GM18526 (cell line): ENCODE results near the gene SCAF11.

Experiments used
- POLR2A ChIP-seq: IDR thresholded peaks from 3 replicates; pipeline ENCODE4 v1.6.1; 2011; ENCODE audit not compliant: insufficient read length; ENCODE audit errors: extremely low read depth

The SCAF11 gene

DNA sequence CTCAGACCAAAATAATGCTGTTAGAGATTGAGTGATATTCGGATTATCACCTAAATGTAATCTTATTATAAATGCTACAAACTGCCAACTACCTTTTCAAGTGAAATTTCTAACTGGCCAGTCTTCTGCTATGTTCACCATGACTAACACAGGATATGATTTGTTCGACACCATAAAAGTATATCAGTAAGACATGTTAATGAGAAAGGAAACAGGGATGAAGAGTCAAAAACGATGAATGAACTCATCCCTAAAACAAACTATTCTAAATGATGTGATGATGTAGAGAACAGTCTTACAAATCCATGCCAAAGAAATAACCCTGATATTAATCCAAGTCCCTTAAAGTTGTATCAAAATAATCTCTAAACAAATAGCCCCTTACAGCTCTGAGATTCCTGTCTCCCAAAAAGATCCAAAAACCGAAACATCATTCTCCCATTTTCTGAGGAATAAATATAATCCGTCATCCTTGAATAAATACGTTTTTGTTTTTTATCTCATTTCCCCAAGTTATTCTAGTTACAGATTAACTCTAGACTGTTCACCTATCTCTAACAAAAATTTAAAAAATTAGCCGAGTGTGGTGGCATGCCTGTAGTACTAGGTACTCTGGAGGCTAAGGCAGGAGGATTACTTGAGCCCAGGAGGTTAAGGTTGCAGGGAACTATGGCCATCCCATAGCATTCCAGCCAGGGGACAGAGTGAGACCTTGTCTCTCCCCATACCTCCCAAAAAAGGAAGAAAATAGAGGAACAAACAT, 9.1 kb downstream of the SCAF11 start:
- TF ChIP-seq POLR2A: no peak

DNA sequence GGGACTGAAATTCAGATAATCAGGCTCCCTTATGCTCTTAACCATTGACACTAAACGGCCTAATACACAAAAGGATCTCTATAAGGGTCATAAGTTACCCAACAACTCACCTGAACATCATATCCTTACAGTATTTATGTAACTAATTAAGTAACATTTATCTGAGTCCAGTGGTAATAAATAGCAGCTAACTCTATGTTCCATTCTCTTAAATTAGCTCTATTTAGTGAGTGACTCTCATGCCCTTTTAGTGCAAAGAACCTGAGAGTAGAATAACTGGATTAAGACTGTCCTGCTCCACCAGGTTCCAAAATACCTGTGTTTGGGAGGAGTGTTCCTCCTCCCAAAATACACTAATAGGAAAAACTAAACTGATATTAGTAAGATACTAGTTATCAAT, 9.8 kb downstream of the SCAF11 start:
- no peak for TF ChIP-seq POLR2A

GRCh38 chr12:45978108-45978507, 12.3 kb downstream of the SCAF11 start:
- TF ChIP-seq POLR2A: no peak

DNA sequence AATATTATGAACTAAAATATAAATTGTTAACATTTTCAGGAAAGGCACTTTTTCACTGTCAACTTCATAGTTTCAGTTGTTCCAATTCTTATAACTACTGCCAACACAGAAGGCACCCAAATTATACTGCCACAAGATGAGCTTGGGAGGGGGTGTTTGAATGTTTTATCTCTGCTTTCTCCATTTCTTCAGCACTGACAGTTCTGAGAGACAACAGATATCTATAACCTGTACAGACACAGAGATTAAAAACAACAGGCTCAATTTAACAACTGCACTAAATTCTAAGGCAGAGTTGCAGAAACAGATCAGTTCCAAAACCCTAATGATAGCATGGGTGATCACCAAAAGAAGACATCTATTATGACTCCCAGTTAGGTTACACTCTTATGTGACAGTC, 12.8 kb downstream of the SCAF11 start:
- no peak for TF ChIP-seq POLR2A

DNA sequence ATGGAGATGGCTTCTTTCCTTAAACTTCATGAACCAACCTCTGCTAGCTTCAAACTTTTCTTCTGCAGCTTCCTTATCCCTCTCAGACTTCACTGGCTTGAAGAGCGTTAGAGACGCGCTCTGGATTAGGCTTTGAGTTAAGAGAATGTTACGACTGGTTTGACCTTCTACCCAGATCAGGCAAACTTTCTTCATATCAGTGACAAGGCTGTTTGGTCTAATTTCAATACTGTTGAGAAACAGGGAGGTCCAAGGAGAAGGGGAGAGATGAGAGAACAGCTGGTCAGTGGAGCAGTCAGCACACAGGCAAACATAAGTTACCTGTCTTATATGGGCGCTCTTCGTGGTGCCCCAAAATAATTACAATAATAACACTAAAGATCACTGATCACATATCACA, 14.9 kb downstream of the SCAF11 start:
- TF ChIP-seq POLR2A: no peak

DNA sequence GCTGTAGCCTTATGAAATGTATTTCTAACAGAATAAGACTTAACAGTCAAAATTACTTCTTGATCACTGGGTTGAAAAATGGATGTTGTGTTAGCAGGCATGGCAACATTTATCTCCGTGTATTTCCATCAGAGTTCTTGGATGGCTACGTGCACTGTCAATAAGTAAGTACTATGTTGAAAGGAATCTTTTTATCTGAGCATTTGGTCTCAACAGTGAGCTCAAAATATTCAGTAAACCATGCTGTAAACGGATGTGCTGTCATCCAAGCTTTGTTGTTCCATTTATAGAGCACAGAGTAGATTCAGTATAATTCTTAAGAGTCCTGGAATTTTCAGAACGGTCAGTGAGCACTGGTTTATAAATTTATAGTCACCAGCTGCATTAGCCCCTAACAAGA, 15.5 kb downstream of the SCAF11 start:
- TF ChIP-seq POLR2A: no peak

DNA sequence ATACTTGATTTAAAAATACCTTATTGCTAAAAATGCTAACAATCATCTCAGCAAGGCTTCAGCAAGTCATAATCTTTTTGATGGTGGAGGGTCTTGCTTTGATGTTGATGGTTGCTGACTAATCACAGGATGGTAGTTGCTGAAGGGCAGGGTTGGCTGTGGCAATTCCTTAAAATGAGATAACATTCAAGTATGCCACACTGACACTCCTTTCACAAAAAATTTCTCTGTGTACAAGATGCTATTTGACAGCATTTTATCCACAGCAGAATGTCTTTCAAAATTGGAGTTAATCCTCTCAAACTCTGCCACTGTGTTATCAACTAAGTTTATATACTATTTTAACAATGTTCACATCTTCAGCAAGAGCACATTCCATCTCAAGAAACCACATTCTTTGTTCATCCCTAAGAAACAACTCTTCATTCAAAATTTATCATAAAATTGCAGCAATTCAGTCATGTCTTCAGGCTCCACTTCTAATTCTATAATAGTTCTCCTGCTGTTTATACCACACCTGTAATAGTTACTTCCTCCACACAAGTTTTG, 16.1 kb downstream of the SCAF11 start:
- TF ChIP-seq POLR2A: no peak

- TF ChIP-seq POLR2A: no peak
Observed at GRCh38 chr12:45973526-45973925, 16.8 kb downstream of the SCAF11 start.

DNA sequence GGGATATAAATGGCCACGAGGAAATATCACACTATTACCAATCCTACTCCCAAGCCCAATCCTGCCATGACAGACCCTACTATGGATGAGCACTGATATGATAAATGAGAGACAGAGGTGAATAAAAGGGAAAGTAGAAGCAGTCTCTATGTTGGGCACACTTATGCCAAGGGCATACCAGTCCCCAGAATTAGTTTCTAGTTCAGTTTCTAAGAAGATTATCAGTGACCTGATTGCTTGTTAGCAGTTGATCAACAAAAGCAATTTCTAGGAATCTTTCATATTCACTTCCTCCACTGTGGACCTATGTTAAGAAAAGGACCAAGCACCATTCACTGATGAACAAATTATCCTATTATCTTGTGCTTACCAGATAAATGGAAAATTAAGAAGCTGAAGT, 20.0 kb downstream of the SCAF11 start:
- no peak for TF ChIP-seq POLR2A

DNA sequence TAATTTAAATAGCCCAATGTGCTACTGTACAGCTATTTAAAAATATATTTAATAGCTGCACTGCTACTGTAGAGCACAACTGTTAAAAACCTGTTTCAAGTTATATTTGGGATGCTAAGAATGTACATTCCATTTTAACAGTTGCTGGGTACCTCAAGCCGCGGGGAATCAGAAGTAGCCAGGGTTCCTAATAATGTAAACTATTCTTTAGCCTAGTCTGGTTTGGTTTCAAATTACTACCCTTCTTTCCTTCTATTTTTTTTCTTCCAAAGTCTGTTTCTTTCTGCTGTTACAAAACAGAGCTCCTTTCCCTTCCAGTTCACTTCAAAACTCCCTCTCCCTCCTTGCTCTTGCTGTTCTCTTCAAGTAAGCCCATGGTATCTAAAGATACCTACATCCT, 21.3 kb downstream of the SCAF11 start:
- TF ChIP-seq POLR2A: no peak

DNA sequence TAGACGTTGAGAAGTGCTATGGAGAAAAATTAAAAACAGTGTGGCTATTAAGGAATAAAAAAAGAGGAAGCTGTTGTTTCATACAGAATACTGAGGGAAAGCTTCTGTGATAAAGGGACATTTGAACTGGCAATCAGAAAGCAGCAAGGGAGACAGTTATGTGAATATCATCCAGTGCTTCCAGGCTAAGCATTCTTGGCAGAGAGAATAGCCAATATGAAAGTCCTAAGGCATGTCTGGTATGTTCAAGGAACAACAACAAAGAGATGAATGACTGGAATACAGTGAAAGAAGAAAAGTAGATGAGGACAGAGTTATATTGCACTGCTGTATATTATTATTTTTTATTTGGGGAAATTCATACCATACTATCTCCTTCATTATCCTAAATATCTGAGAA, 23.9 kb downstream of the SCAF11 start:
- TF ChIP-seq POLR2A: no peak

DNA sequence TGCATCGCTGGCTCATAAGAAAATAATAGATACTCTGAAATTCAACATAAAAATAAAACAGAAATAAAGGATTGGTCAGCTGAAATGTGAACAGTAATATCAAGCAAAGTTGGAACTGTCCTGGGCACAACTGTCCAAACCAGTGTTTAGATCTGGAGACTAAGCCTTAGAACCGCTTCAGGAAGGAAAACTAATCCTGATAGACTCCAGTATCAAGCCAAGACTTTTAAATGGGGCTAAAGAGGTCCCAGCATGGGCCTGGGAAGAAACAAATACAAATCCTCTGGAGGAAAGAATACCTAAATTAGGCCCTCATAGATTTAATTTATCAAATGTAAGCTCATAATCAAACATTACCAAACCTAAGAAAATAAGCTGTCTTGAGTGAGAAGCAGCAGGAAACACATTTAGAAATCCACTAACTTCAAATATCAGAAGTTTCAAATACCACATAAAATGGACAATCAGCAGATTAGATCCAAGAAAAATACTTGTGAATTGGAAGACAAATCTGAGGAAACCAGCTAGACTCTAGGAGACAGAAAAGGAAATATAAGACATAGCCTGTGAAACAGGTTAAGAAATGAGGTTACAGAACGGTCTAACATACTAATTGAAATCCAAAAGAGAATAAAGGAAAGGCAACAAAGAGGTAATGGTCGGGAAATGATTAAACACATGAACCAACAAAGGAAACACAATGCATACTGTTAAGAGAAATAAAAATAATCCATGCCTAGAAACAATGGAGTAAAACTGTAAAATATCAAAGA, 27.6 kb downstream of the SCAF11 start:
- TF ChIP-seq POLR2A: no peak

GRCh38 chr12:45959728-45960127, 30.6 kb downstream of the SCAF11 start:
- TF ChIP-seq POLR2A: no peak

DNA sequence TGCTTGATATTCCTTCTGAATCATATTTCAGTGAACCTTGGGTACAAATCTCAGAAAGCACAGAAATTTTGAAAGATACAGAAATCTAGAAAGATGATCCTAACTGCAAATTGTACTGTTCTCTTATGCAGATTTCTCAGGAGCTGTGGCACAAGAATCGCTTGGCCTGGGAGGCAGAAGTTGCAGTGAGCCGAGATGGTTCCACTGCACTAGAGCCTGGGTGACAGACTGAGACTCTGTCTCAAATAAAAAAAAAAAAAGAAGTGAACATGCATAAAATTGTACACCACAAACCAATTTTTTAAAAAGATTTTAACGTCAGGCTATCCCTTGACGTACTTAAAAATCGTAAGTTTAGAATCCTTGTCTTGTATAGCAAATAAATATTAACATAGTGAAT, 31.3 kb downstream of the SCAF11 start:
- no peak for TF ChIP-seq POLR2A

DNA sequence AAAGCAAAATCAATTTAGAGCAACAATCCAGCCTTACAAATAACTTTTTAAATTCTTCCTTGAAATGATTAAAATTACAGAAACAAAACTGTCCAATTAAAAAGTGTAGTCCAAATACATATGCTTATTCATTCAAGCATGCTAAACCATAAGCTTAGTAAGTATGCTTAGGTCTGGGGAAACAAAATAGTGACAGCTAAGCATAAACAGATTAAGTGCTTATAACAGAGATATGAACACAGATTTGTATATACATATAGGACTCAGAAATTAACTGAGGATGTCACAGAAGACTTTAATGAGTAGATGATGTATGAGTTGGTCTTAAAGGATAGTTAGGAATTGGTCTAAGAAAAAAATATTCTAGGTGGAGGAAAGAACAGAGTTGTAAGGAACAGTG, 41.8 kb downstream of the SCAF11 start:
- no peak for TF ChIP-seq POLR2A

- TF ChIP-seq POLR2A: no peak
Observed at GRCh38 chr12:45946435-45946834, 43.9 kb downstream of the SCAF11 start.
